Aorta (tissue), 5 donors: ENCODE measurements around the gene BIRC7. TPM values are rescaled to one million over a fixed set of nuclear protein-coding genes. Genes with fewer than 3 reads are reported as not detected.

ENCODE experiments used
- ATAC-seq: fragments of 200-7000 bp; cut with Tn5 transposase; one replicate; pipeline ENCODE4 v1.9.1; 2022; ENCODE audit warnings: moderate library complexity; ENCODE audit not compliant: low FRiP score
- DNase-seq, 2 donors: peaks; one replicate each; pipeline ENCODE4 v3.0.0-alpha.2; 2020
- H3K27ac ChIP-seq, 2 donors: one replicate each; pipeline ENCODE4 v1.5.1; 2013; ENCODE audit warnings: low read length in 2 of 2, mild to moderate bottlenecking in 2 of 2, moderate library complexity in 2 of 2, control low read depth in 1 of 2, inconsistent platforms in 1 of 2, low read depth in 1 of 2
- H3K27me3 ChIP-seq, 2 donors: one replicate each; pipeline ENCODE4 v1.6.1; 2013; ENCODE audit warnings: control low read depth in 1 of 2, low read length in 1 of 2, mild to moderate bottlenecking in 1 of 2, moderate library complexity in 1 of 2; ENCODE audit not compliant: insufficient read depth in 2 of 2, control insufficient read depth in 1 of 2
- H3K36me3 ChIP-seq, 2 donors: one replicate each; pipeline ENCODE4 v1.6.1; 2013; ENCODE audit warnings: control low read depth in 1 of 2, low read length in 1 of 2, mild to moderate bottlenecking in 1 of 2; ENCODE audit not compliant: insufficient read depth in 2 of 2, control insufficient read depth in 1 of 2
- H3K4me1 ChIP-seq, 2 donors: one replicate each; pipeline ENCODE4 v1.6.1; 2013; ENCODE audit warnings: low read length in 2 of 2, control low read depth in 1 of 2, mild to moderate bottlenecking in 1 of 2, moderate library complexity in 1 of 2; ENCODE audit not compliant: insufficient read depth in 2 of 2, control insufficient read depth in 1 of 2
- H3K4me3 ChIP-seq, 2 donors: one replicate each; pipeline ENCODE4 v1.5.1; 2013; ENCODE audit warnings: low read length in 2 of 2, control low read depth in 1 of 2, mild to moderate bottlenecking in 1 of 2
- H3K9me3 ChIP-seq: one replicate; pipeline ENCODE4 v1.6.1; 2013; ENCODE audit warnings: mild to moderate bottlenecking, low read length; ENCODE audit not compliant: control insufficient read depth
- WGBS, 2 donors: extraction: QIAGEN DNeasy Blood & Tissue Kit; methylation state at CpG; one replicate each; pipeline ENCODE4 v1.1.7; 2013; 5-methylcytosine and 5-hydroxymethylcytosine counted together
- intact Hi-C, 2 donors: fragments of 100-400 bp; cut with DNase I; formaldehyde crosslinking; loops; one replicate each; pipeline versions ENCODE4 v1.14.2 to v1.15.0; 2022
- polyA plus RNA-seq, 2 donors: library from polyadenylated mRNA; stranded (reverse); fragments of 200-250 nt; gene quantifications; one replicate each; pipeline ENCODE4 v1.2.3, GENCODE V29; 2013
- total RNA-seq, 2 donors: library from RNA; stranded (reverse); fragmentation: NEBNext Ultra II Directional; extraction: Animal tissue kit (Norgen Biotek cat#: 25700); gene quantifications; one replicate each; pipeline ENCODE4 v1.2.1, GENCODE V29; 2021
- donor health status: healthy with polysubstance abuse.
- donor health status: Bipolar disorder and iron deficiency.
- donor health status: DM: no; HTN: no; CAD: no.
- donor health status: DM: no; HTN: no; CAD: no.
- donor health status: DM: yes; HTN: yes; CAD: no.

Gene BIRC7
- total and polyA plus RNA-seq, 4 donors: not detected

GRCh38 chr20:63275825-63276224, 40.1 kb downstream of the BIRC7 start:
- Histone ChIP-seq H3K4me1 (no peaks in the 10 kb centered on the region), H3K36me3 (no peaks in the 10 kb centered on the region), H3K27ac (no peak overlapping the region), H3K9me3 (no peaks in the 10 kb centered on the region), H3K4me3 (no peak overlapping the region), H3K27me3 (no peaks in the 10 kb centered on the region)
- DNase-seq (no peak), ATAC-seq (no peak)
- WGBS, 2 donors: 91 to 92% methylated on average over 18 of the region's 18 CpGs
- intact Hi-C loops: no loop called here

- Histone ChIP-seq H3K4me1 (no peaks in the 10 kb centered on the region), H3K4me3 (no peak overlapping the region), H3K27me3 (no peaks in the 10 kb centered on the region), H3K9me3 (no peaks in the 10 kb centered on the region), H3K27ac (no peak overlapping the region), H3K36me3 (no peaks in the 10 kb centered on the region)
- WGBS, 2 donors: 90 to 94% methylated on average over 20 of the region's 20 CpGs
- ATAC-seq (no peak), DNase-seq (no peak)
- intact Hi-C loops: no loop called here
Measured at GRCh38 chr20:63276956-63277355, 41.3 kb downstream of the BIRC7 start.

GRCh38 chr20:63277466-63278272, 42.0 kb downstream of the BIRC7 start:
- H3K4me1 ChIP-seq: no peaks in the 10 kb centered on the region
- H3K4me3 ChIP-seq: no peak overlapping the region
- intact Hi-C loops: no loop called here
- ATAC-seq (no peak), DNase-seq (peak in 1 of 2 donors; percentile 36)
- no peaks in the 10 kb centered on the region for H3K27me3 ChIP-seq
- no peak overlapping the region for H3K27ac ChIP-seq
- no peaks in the 10 kb centered on the region for H3K36me3 ChIP-seq
- H3K9me3 ChIP-seq: no peaks in the 10 kb centered on the region
- 90 to 92% methylated on average over 30 of the region's 30 CpGs for WGBS, 2 donors

GRCh38 chr20:63278661-63279060, 43.0 kb downstream of the BIRC7 start:
- Histone ChIP-seq H3K4me1 (no peaks in the 10 kb centered on the region), H3K9me3 (no peaks in the 10 kb centered on the region), H3K27ac (no peak overlapping the region), H3K27me3 (no peaks in the 10 kb centered on the region), H3K36me3 (peaks cover 0 to 3% of the 10 kb centered on the region in 2 donors), H3K4me3 (no peak overlapping the region)
- DNase-seq (peak in 1 of 2 donors; percentile 31), ATAC-seq (no peak)
- 73 to 78% methylated on average over 17 of the region's 17 CpGs for WGBS, 2 donors
- intact Hi-C loops: no loop called here

GRCh38 chr20:63279931-63280330, 44.2 kb downstream of the BIRC7 start:
- peak in 1 of 2 donors; percentile 22 for DNase-seq
- WGBS, 2 donors: 89 to 91% methylated on average over 15 of the region's 15 CpGs
- H3K4me1 ChIP-seq: no peaks in the 10 kb centered on the region
- no peaks in the 10 kb centered on the region for H3K27me3 ChIP-seq
- intact Hi-C loops: no loop called here
- no peak overlapping the region for H3K4me3 ChIP-seq
- no peak for ATAC-seq
- H3K36me3 ChIP-seq: peaks cover 0 to 5% of the 10 kb centered on the region in 2 donors
- no peak overlapping the region for H3K27ac ChIP-seq
- no peaks in the 10 kb centered on the region for H3K9me3 ChIP-seq

- peaks cover 0 to 5% of the 10 kb centered on the region in 2 donors for H3K36me3 ChIP-seq
Measured at GRCh38 chr20:63280371-63280770, 44.7 kb downstream of the BIRC7 start.

GRCh38 chr20:63280929-63281545, 45.3 kb downstream of the BIRC7 start:
- Histone ChIP-seq H3K27me3 (no peaks in the 10 kb centered on the region), H3K4me1 (no peaks in the 10 kb centered on the region), H3K36me3 (peaks cover 0 to 8% of the 10 kb centered on the region in 2 donors), H3K27ac (no peak overlapping the region), H3K4me3 (no peak overlapping the region), H3K9me3 (no peaks in the 10 kb centered on the region)
- peak in 1 of 2 donors; percentile 38 for DNase-seq
- no peak for ATAC-seq
- WGBS, 2 donors: 71 to 74% methylated on average over 19 of the region's 19 CpGs
- intact Hi-C loops: no loop called here

More at GRCh38 chr20:63280371-63280770, 44.7 kb downstream of the BIRC7 start:
- no peak for ATAC-seq
- Histone ChIP-seq H3K27me3 (no peaks in the 10 kb centered on the region), H3K9me3 (no peaks in the 10 kb centered on the region), H3K27ac (no peak overlapping the region), H3K4me1 (no peaks in the 10 kb centered on the region), H3K4me3 (no peak overlapping the region)
- 95 to 96% methylated on average over 6 of the region's 6 CpGs for WGBS, 2 donors
- peak in 1 of 2 donors; percentile 9 for DNase-seq
- intact Hi-C loops: no loop called here

- DNase-seq (peak in 1 of 2 donors; percentile 43), ATAC-seq (no peak)
- intact Hi-C loops: no loop called here
- peaks cover 0 to 8% of the 10 kb centered on the region in 2 donors for H3K36me3 ChIP-seq
- no peaks in the 10 kb centered on the region for H3K9me3 ChIP-seq
- H3K27me3 ChIP-seq: no peaks in the 10 kb centered on the region
- no peaks in the 10 kb centered on the region for H3K4me1 ChIP-seq
- H3K4me3 ChIP-seq: no peak overlapping the region
- H3K27ac ChIP-seq: no peak overlapping the region
- 89 to 91% methylated on average over 32 to 38 of the region's 38 CpGs for WGBS, 2 donors
Measured at GRCh38 chr20:63281742-63282665, 46.3 kb downstream of the BIRC7 start.
